ENCODE data around the gene MAN1C1. TPM values are rescaled to one million over a fixed set of nuclear protein-coding genes. Genes with fewer than 3 reads are reported as not detected.

Gene MAN1C1
- total RNA-seq, 1 experiment from 2014 or later = 1.5 TPM

DNA sequence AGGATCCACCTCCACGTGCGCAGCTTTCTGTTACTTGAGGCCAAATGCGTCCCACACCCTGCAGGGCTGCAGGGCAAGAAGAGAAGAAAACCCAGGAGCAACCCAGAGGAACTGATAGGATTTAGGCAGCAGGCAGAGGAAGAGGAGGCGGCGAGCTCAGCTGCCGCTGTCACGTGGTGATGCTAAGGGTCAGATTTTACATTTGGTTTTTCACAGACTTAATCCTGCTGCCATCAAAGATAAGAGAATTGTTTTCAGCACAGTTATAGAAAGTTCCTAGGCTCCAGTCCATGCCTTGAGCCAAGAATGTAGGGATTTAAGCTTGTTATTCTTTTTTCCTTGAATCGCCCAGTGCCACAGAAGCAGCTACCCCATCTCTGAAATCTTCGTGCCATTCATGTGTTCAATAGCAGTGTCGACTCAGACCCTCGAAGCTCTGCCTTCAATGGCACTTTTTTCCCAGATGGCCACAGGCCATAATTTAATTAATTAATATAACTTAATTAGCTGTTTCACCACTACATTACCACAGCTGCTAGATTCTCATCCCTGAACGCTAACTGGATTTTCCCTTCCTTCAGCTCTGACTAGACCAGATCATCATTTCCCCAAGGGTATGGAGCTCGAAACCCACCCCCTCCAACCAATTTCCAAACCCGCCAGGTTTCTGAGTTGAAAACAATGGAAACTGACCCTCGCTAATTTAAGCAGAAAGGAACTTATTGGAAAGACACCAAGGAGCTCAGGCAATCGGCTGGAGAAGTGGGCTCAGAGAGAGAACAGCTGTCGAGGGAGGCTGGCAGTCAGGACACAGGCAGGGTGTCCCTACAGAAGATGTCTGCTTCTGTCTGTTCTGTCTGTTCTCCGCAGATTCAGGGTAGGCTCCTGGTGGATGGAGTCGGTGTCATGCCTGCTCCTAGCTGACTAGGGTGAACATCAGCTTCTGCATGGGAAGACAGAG is 37.0 kb upstream of the MAN1C1 start:
- ChIA-PET CTCF (no interaction called here), POLR2A (no interaction called here)
- TF ChIP-seq, protein P1, sequence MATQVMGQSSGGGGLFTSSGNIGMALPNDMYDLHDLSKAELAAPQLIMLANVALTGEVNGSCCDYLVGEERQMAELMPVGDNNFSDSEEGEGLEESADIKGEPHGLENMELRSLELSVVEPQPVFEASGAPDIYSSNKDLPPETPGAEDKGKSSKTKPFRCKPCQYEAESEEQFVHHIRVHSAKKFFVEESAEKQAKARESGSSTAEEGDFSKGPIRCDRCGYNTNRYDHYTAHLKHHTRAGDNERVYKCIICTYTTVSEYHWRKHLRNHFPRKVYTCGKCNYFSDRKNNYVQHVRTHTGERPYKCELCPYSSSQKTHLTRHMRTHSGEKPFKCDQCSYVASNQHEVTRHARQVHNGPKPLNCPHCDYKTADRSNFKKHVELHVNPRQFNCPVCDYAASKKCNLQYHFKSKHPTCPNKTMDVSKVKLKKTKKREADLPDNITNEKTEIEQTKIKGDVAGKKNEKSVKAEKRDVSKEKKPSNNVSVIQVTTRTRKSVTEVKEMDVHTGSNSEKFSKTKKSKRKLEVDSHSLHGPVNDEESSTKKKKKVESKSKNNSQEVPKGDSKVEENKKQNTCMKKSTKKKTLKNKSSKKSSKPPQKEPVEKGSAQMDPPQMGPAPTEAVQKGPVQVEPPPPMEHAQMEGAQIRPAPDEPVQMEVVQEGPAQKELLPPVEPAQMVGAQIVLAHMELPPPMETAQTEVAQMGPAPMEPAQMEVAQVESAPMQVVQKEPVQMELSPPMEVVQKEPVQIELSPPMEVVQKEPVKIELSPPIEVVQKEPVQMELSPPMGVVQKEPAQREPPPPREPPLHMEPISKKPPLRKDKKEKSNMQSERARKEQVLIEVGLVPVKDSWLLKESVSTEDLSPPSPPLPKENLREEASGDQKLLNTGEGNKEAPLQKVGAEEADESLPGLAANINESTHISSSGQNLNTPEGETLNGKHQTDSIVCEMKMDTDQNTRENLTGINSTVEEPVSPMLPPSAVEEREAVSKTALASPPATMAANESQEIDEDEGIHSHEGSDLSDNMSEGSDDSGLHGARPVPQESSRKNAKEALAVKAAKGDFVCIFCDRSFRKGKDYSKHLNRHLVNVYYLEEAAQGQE (IDR thresholded peaks at IDR 0.05; ENCODE audit: insufficient read depth in 1 of 2, low read depth in 2 of 2, low read length in 1 of 2) = no peak
- TF ChIP-seq TCF7L2 (IDR thresholded peaks at IDR 0.05; ENCODE audit: low read depth, low read length) (no peak), SIN3A (IDR thresholded peaks at IDR 0.05; ENCODE audit: borderline replicate concordance, insufficient read depth, low read depth, low read length) (no peak), POLR2AphosphoS5 (IDR thresholded peaks at IDR 0.05; ENCODE audit: low read depth, low read length) (no peak)
- TF ChIP-seq, protein P2, sequence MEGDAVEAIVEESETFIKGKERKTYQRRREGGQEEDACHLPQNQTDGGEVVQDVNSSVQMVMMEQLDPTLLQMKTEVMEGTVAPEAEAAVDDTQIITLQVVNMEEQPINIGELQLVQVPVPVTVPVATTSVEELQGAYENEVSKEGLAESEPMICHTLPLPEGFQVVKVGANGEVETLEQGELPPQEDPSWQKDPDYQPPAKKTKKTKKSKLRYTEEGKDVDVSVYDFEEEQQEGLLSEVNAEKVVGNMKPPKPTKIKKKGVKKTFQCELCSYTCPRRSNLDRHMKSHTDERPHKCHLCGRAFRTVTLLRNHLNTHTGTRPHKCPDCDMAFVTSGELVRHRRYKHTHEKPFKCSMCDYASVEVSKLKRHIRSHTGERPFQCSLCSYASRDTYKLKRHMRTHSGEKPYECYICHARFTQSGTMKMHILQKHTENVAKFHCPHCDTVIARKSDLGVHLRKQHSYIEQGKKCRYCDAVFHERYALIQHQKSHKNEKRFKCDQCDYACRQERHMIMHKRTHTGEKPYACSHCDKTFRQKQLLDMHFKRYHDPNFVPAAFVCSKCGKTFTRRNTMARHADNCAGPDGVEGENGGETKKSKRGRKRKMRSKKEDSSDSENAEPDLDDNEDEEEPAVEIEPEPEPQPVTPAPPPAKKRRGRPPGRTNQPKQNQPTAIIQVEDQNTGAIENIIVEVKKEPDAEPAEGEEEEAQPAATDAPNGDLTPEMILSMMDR (IDR thresholded peaks at IDR 0.05) = no peak
- ATAC-seq = no peak
- intact Hi-C loops (cut with micrococcal nuclease; ENCODE audit: unreplicated experiment) (no loop called here), in situ Hi-C loops (cut with HindIII; ENCODE audit: low pct_unique_long_range_greater_than_20kb, low sequenced_read_pairs) (no loop called here)
- no peaks in the 10 kb centered on the region for H3K27me3 ChIP-seq (ENCODE audit: control insufficient read depth, insufficient read depth, low read length)
- no peak overlapping the region for H3K4me3 ChIP-seq (ENCODE audit: low read depth in 2 of 2, low read length in 2 of 2)
- BruUV-seq (replicated peaks) = no TSS peak
- no peak overlapping the region for H3K27ac ChIP-seq (ENCODE audit: low read length)
- DNase-seq (ENCODE audit: low read depth, low spot score) = no peak
- no peaks in the 10 kb centered on the region for H3K36me3 ChIP-seq (ENCODE audit: control insufficient read depth, insufficient read depth, low read length)
- no peaks in the 10 kb centered on the region for H3K4me1 ChIP-seq (ENCODE audit: control insufficient read depth, insufficient read depth, low read length)
- H3K9me3 ChIP-seq (ENCODE audit: control insufficient read depth, insufficient read depth, low read depth, low read length) = no peaks in the 10 kb centered on the region

DNA sequence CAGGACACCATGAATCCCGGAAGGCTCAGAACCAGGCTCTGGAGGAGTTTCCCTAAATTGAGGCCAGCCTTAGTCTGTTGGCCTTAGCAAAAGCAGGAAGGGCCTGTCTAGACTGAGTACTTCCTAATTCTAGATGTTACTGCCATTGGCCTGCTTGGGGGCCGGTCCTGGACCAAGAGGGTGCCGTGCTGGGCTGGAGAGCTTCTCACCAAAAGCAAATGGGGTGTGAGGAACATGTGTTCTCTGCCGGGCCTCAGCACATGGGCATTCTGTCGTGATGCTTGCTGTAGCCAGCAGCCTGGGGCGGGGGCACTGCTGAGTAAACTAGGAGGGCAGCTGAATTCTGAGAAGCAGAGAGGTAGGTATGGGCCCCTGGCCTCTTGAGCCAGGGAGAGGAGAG is 35.7 kb upstream of the MAN1C1 start:
- H3K4me1 ChIP-seq (ENCODE audit: control insufficient read depth, insufficient read depth, low read length) = no peaks in the 10 kb centered on the region
- CTCF ChIA-PET = interaction anchor here (0.7 kb wide), 1 partner anchor 8 kb away, joined by 5 read pairs; no protein-coding TSS in a partner anchor
- no peak overlapping the region for H3K4me3 ChIP-seq (ENCODE audit: low read depth in 2 of 2, low read length in 2 of 2)
- ATAC-seq = no peak
- H3K27me3 ChIP-seq (ENCODE audit: control insufficient read depth, insufficient read depth, low read length) = no peaks in the 10 kb centered on the region
- no peak overlapping the region for H3K27ac ChIP-seq (ENCODE audit: low read length)
- in situ Hi-C loops (cut with HindIII; ENCODE audit: low pct_unique_long_range_greater_than_20kb, low sequenced_read_pairs) = no loop called here
- POLR2A ChIA-PET = no interaction called here
- no TSS peak for BruUV-seq (replicated peaks)
- H3K36me3 ChIP-seq (ENCODE audit: control insufficient read depth, insufficient read depth, low read length) = no peaks in the 10 kb centered on the region
- no peak for DNase-seq (ENCODE audit: low read depth, low spot score)
- H3K9me3 ChIP-seq (ENCODE audit: control insufficient read depth, insufficient read depth, low read depth, low read length) = no peaks in the 10 kb centered on the region
- intact Hi-C loops (cut with micrococcal nuclease; ENCODE audit: unreplicated experiment) = no loop called here
- no peak for TF ChIP-seq SIN3A (IDR thresholded peaks at IDR 0.05; ENCODE audit: borderline replicate concordance, insufficient read depth, low read depth, low read length)
- TF ChIP-seq, protein P1 (IDR thresholded peaks at IDR 0.05; ENCODE audit: insufficient read depth in 1 of 2, low read depth in 2 of 2, low read length in 1 of 2) = no peak
- TF ChIP-seq TCF7L2 (IDR thresholded peaks at IDR 0.05; ENCODE audit: low read depth, low read length) = no peak
- TF ChIP-seq, protein P2 (IDR thresholded peaks at IDR 0.05) = no peak
- TF ChIP-seq POLR2AphosphoS5 (IDR thresholded peaks at IDR 0.05; ENCODE audit: low read depth, low read length) = no peak
